Measurements from ENCODE around the gene FRMD1.

Gene FRMD1

DNA sequence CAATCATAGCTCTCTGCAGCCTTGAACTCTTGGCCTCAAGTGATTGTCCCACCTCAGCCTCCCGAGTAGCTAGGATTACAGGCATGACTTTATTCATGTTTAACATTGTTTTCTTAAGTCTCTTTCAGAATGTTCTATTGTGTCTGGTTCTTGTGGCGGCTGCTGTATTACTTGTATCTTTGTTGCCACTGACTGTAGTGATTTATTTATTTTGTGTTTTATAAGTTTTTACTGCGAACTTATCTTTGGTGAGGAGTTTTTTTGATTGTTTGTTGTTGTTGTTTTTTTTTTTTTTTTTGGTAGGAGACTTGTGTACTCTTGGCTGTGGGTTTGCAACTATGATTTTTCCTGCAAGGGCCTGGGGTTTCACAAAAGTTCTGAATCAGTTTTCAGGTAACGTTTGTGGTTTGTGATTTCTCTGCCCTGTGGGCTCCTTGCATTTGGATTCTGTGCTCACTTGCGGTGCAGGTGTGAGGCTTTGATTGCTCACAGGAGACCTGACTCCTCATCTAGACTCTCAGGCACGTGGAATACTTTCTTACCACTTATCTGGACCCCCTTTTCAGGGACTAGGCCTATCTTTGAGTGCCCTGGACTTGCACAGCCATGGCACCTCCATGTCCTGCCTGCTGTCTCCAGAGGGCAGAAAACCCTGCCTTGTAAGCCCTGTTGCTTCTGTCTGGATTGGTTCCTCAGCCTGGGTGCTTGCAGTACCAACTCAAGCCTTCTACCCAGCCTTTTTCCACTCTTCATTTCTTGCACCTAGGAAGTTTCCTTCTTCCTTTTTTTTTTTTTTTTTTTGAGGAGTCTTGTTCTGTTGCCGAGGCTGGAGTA lies 56.3 kb downstream of the FRMD1 start:
- no peak for DNase-seq

- no peak for DNase-seq
Observed at GRCh38 chr6:168021581-168021980, 57.4 kb downstream of the FRMD1 start.

GRCh38 chr6:168020242-168020641 lies 58.8 kb downstream of the FRMD1 start:
- no peak for DNase-seq

- DNase-seq, result no peak
Observed at GRCh38 chr6:168018664-168019063, 60.3 kb downstream of the FRMD1 start.

DNA sequence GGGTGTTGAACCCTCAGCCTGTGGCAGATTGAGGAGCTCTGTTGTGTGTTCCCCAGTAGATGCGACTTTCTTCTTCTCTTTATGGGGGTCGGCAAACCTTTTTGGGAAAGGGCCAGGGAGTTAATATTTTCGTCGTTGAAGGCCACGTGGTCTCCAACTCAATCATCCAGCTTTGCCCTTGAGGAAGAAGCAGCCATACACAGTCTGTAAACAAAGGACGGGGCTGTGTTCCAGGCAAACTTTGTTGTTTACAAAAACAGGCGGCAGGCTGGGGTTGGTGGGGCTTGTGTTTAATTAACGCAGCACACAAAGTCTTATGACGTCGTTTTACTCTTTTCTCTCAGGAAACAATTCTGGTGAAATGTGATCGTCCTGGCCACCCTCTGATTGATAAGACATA lies 61.4 kb downstream of the FRMD1 start:
- no peak for DNase-seq

GRCh38 chr6:168016721-168017525 lies 62.1 kb downstream of the FRMD1 start:
- DNase-seq, result no peak

DNA sequence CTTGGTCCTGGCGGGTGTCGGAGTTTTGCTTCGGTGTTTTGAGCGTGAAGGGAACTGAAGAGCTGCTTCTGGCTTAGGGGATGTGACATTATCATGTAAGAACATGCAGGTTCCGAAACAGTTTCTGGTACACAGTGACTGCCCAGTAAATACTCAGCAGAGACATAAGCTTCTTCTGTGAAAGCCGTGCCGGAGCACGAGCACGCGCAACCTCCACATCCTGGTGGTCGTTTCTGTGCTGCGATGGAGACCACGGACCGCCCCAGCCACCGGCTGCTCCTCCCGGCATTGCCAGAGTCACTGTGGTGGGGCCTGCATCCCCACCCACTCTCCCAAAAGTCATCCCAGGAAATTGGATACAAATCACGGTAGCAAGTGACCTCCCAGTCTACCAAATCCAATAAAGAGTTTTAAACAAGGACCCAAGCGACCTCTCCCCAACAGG lies 62.8 kb downstream of the FRMD1 start:
- DNase-seq, result no peak

DNA sequence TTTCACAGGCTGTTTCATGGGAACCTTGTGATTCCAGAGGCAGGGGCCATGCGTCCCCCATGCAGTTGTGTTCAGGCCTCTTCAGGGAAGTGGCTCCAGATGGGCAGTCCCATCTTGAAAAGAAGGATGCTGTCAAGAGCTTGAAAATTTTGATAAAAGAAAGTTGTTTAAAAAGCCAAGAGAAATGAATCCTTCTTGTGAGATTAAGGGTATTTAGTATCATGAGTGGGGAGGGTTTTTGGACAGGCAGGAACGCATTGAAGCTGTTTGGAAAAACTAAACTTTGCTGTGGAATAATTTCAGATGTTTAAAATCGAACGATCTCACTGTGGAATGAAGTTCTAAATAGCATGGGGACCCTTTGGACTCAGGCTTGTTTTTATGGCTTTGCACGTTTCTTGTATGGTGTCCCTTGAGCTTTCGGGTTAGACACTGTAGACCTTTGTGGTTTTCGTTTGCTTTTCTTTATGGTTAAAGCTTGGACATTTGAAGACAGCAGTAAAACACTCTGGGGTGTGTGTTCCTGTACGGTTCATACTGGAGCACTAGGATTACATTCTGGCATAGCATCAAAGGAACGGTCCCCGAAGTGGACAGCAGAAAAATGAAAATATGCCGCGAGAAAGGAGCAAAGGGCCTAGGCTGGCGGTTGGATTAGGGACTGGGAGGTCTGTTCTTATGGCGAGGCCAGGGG lies 63.4 kb downstream of the FRMD1 start:
- DNase-seq, result no peak

GRCh38 chr6:168015009-168015408 lies 64.0 kb downstream of the FRMD1 start:
- no peak for DNase-seq

DNA sequence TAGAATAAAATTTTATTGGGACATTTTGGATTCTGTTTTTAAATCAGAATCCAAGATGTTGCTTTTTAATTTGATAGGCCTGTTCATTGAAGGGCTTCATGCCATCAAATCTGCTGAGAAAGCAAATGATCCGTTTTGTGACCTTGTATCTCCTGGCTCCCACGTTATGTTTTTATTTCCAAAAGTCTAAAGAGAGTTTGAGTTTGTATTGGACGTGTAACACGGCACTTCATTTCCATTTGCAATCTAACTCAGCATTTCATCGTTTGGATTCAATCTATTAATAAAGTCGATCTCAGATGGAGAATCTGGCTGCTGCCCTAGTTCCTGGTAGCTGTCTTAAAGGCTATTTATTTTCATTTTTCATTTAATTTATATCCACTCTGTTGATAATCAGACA lies 64.6 kb downstream of the FRMD1 start:
- DNase-seq, result no peak

- DNase-seq, result no peak
Observed at GRCh38 chr6:168013250-168013915, 65.6 kb downstream of the FRMD1 start.

- DNase-seq, result no peak
Observed at GRCh38 chr6:168012431-168013249, 66.4 kb downstream of the FRMD1 start.

- DNase-seq, result no peak
Observed at GRCh38 chr6:168011291-168011690, 67.7 kb downstream of the FRMD1 start.

DNA sequence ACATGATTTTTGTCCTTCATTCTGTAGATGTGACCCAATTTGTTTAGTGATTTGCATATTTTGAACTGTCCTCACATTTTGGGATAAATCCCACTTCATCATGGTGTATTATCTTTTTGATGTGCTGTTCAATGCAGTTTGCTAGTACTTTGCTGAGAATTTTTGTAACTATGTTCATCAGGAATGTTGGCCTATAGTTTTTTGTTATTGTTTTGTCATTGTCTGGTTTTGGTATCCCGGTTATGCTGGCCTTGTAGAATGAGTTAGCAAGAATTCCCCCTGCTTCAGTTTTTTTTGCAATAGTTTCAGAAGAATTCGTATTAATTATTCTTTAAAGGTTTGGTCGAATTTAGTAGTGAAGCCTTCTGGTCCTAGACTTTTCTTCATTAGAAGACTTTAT lies 69.7 kb downstream of the FRMD1 start:
- no peak for DNase-seq

GRCh38 chr6:168007592-168008338 lies 71.2 kb downstream of the FRMD1 start:
- peak; percentile 16 for DNase-seq

DNA sequence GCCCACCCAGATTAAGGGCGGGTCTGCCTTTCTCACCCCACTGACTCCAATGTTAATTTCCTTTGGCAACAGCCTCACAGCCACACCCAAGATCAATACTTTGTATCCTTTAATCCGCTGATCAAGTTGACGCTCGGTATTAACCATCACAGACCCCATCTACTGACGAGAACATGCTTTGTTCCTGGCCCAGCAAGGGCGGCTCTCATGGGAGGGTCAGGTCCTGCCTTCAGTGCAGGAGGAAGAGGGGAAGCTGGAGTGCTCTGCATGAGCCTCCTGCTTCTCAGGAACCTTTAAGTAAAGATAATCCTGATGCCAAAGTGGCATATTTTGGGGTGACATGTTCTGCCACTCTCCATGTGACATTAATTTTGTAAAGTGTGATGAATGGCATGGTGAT lies 73.2 kb downstream of the FRMD1 start:
- no peak for DNase-seq

GRCh38 chr6:168004945-168005344 lies 74.1 kb downstream of the FRMD1 start:
- DNase-seq, result no peak

DNA sequence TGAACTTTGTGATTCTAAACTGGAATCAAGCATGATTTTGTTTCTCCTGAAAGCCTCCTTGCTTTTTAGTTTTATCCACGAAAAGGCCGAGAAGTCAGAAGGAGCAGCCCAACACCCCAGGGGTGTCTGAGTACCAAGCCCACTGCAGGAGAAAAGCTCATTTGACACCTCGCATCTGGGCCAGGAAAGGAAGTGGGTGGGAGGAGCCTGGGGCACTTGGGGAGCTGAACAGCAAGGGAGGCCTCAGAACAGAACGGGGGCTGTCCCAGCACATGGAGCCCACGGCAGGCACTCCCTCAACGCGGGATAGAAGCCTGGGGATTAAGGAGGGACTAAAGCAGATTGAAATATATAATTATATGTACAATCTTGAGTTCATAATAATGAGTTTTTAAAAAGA lies 75.0 kb downstream of the FRMD1 start:
- DNase-seq, result no peak
